ENCODE measurements around the gene PDCL2. TPM values are rescaled to one million over a fixed set of nuclear protein-coding genes. Genes with fewer than 3 reads are reported as not detected.

PDCL2 gene
- total and polyA plus RNA-seq, 2 of the 8 experiments (the other 6 are each of a cell fraction or from before 2014, with no cell fraction given) = not detected

DNA sequence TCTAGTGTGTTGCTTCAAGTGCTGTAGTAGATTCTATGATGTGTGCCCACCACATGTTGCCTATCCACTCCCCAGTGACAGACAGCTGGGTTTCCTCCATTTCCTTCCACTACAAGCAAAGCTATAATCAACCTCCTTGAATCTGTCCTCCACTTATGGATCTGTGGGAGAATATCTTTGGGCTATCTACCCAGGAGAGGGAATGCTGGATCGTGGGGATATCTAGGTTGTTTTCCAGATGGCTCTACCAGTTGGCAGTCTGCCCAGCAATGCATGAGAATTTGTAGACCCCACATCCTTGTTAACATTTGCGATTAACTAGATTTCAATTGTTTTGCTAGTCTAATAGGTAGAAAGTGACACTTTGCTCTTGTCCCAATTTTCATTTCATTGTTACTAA is 33.8 kb upstream of the PDCL2 start:
- H3K4me1 ChIP-seq (replicated peaks in 1 of 4; ENCODE audit: control insufficient read depth in 3 of 4, insufficient read depth in 4 of 4, low read length in 3 of 4) = no peaks in the 10 kb centered on the region
- H3K9me3 ChIP-seq (ENCODE audit: insufficient read depth in 2 of 2, low read depth in 1 of 2, low read length in 1 of 2) = no peaks in the 10 kb centered on the region; a peak in 1 of 4 replicates
- no peak overlapping the region for H4K5ac ChIP-seq (ENCODE audit: insufficient read length, low read depth, low read length)
- peaks cover 0 to 3% (median 1%) of the 10 kb centered on the region in 4 experiments; a peak in 2 of 8 replicates for H3K36me3 ChIP-seq (ENCODE audit: control insufficient read depth in 2 of 4, insufficient read depth in 4 of 4, low read length in 3 of 4)
- H2BK5ac ChIP-seq (ENCODE audit: low read depth, low read length) = no peak overlapping the region
- no peak overlapping the region for H3K56ac ChIP-seq (replicated peaks; ENCODE audit: insufficient read length, low read depth, low read length)
- DNase-seq (ENCODE audit: low read depth in 1 of 2, low spot score in 2 of 2) = no peak
- H3K18ac ChIP-seq (ENCODE audit: extremely low read depth, low read length) = no peak overlapping the region
- no peak overlapping the region for H3K9ac ChIP-seq (replicated peaks in 1 of 4; ENCODE audit: extremely low read depth in 1 of 4, low read depth in 3 of 4, low read length in 3 of 4)
- POLR2A ChIA-PET (ENCODE audit: partially characterized antibody) = no interaction called here
- CTCF ChIA-PET (ENCODE audit: partially characterized antibody) = no interaction called here
- H2BK12ac ChIP-seq (ENCODE audit: low read depth, low read length) = no peak overlapping the region
- H4K20me1 ChIP-seq (replicated peaks in 1 of 2; ENCODE audit: control insufficient read depth in 1 of 2, insufficient read depth in 2 of 2, low read length in 2 of 2) = no peaks in the 10 kb centered on the region
- no peak overlapping the region for H3K4me3 ChIP-seq (ENCODE audit: extremely low read depth in 1 of 4, insufficient read depth in 2 of 4, low read depth in 3 of 4, low read length in 4 of 4)
- H3K23ac ChIP-seq (ENCODE audit: insufficient read length) = no peak overlapping the region
- H2AK5ac ChIP-seq (ENCODE audit: low read depth, low read length) = no peak overlapping the region
- 96% methylated on average over 2 of the region's 2 CpGs; no CpG with 5 or more reads in 1 of the 2 experiments for WGBS, 2 experiments (ENCODE audit: extremely low coverage in 1 of 2, insufficient coverage in 1 of 2, insufficient read length in 1 of 2, insufficient replicate concordance in 2 of 2, low coverage in 1 of 2, low lambda C conversion rate in 2 of 2, missing lambda C conversion rate in 1 of 2)
- no peak for FAIRE-seq
- no peak overlapping the region for H3K4me2 ChIP-seq (ENCODE audit: insufficient read depth in 1 of 2, low read depth in 2 of 2, low read length in 2 of 2)
- H2BK120ac ChIP-seq (replicated peaks; ENCODE audit: low read depth, low read length) = no peak overlapping the region
- H3K27me3 ChIP-seq (replicated peaks in 1 of 4; ENCODE audit: control insufficient read depth in 3 of 4, extremely low read depth in 1 of 4, insufficient read depth in 3 of 4, low read length in 3 of 4) = no peaks in the 10 kb centered on the region; a peak in 1 of 7 replicates
- no peak overlapping the region for H3K27ac ChIP-seq (ENCODE audit: low read depth, low read length)
- no peaks in the 10 kb centered on the region for H3K23me2 ChIP-seq (ENCODE audit: low read depth, low read length)
- H3K4ac ChIP-seq (replicated peaks; ENCODE audit: insufficient read length, low read depth, low read length) = no peak overlapping the region
- no peak overlapping the region for H2BK20ac ChIP-seq (ENCODE audit: low read length)
- no peak overlapping the region for H4K91ac ChIP-seq (replicated peaks; ENCODE audit: insufficient read length, low read length)
- H2BK15ac ChIP-seq (ENCODE audit: low read length) = no peak overlapping the region
- no peak overlapping the region for H4K8ac ChIP-seq (ENCODE audit: extremely low read depth, insufficient read depth, low read length)
- H3K79me2 ChIP-seq (ENCODE audit: control insufficient read depth in 1 of 2, insufficient read depth in 2 of 2, low read length in 2 of 2) = peaks cover 0 to 7% of the 10 kb centered on the region in 2 experiments; a peak in 2 of 4 replicates
- H3K79me1 ChIP-seq (ENCODE audit: low read depth, low read length) = no peaks in the 10 kb centered on the region
- H3K14ac ChIP-seq (ENCODE audit: insufficient read length) = no peak overlapping the region
- H2AFZ ChIP-seq (ENCODE audit: low read length) = no peak overlapping the region
- TF ChIP-seq PHF8 (conservative IDR thresholded peaks at IDR 0.05; ENCODE audit: low read depth, low read length) (no peak), RNF2 (IDR thresholded peaks at IDR 0.05; ENCODE audit: borderline replicate concordance, low read depth, low read length, missing control alignments, poor library complexity, severe bottlenecking) (no peak), MAFK (IDR thresholded peaks at IDR 0.05; ENCODE audit: low read depth, low read length) (no peak), CBX8 (IDR thresholded peaks at IDR 0.05; ENCODE audit: borderline replicate concordance, low read depth, low read length) (no peak), BRCA1 (IDR thresholded peaks at IDR 0.05; ENCODE audit: low read depth, low read length) (no peak)

Measured in H1 (cell line).